K562 (cell line): ENCODE measurements around the gene INO80C. TPM values are rescaled to one million over a fixed set of nuclear protein-coding genes. Genes with fewer than 3 reads are reported as not detected.
A peak's percentile ranks its signal among the peaks of the same experiment; 100 is the strongest.

ENCODE experiments used
- DNMT1 ChIP-seq: fragments of 450-650 bp; IDR thresholded peaks from 2 replicates; pipeline ENCODE4 v1.6.1; 2016; ENCODE audit warnings: antibody characterized with exemption, mild to moderate bottlenecking
- E2F8 ChIP-seq: fragments of 450-650 bp; IDR thresholded peaks from 2 replicates; pipeline ENCODE4 v1.7.1; 2018; ENCODE audit warnings: mild to moderate bottlenecking, low read depth; ENCODE audit not compliant: partially characterized antibody
- ELK3 ChIP-seq: fragments of 450-650 bp; formaldehyde crosslinking; IDR thresholded peaks from 2 replicates; pipeline ENCODE4 v1.4.0; 2020; ENCODE audit warnings: mild to moderate bottlenecking
- GABPB1 ChIP-seq: sonication (generic); formaldehyde crosslinking; IDR thresholded peaks from 2 replicates; pipeline ENCODE4 v1.8.0; 2022; ENCODE audit warnings: mild to moderate bottlenecking, missing genetic modification reagents
- HDAC6 ChIP-seq: IDR thresholded peaks from 2 replicates; pipeline ENCODE4 v1.6.1; 2012; ENCODE audit warnings: low read depth, mild to moderate bottlenecking, control low read depth, inconsistent platforms, low read length, moderate library complexity
- HNRNPLL ChIP-seq: fragments of 200-400 bp; formaldehyde crosslinking; IDR thresholded peaks from 2 replicates; pipeline ENCODE4 v1.6.1; 2017; ENCODE audit warnings: low read length, low read depth, mild to moderate bottlenecking; ENCODE audit not compliant: poor library complexity, severe bottlenecking
- HOXB6 ChIP-seq: fragments of 250-450 bp; sonication (Bioruptor Pico); IDR thresholded peaks from 2 replicates; pipeline ENCODE4 v1.5.1; 2022; ENCODE audit warnings: mild to moderate bottlenecking, borderline replicate concordance
- KLF10 ChIP-seq: fragments of 250-450 bp; sonication (Bioruptor Pico); IDR thresholded peaks from 2 replicates; pipeline ENCODE4 v1.6.1; 2021; ENCODE audit warnings: matching md5 sums
- SAFB ChIP-seq: fragments of 200-400 bp; formaldehyde crosslinking; IDR thresholded peaks from 2 replicates; pipeline ENCODE4 v1.6.1; 2017; ENCODE audit warnings: low read depth, low read length, borderline replicate concordance
- SRSF7 ChIP-seq: fragments of 200-400 bp; formaldehyde crosslinking; optimal IDR thresholded peaks from 2 replicates; pipeline ENCODE3; 2017; ENCODE audit warnings: mild to moderate bottlenecking, low read depth, low read length
- USF1 ChIP-seq: sonication (generic); formaldehyde crosslinking; IDR thresholded peaks from 2 replicates; pipeline ENCODE4 v1.9.0; 2022; ENCODE audit warnings: mild to moderate bottlenecking, missing genetic modification reagents
- ZBTB33 ChIP-seq: sonication (generic); formaldehyde crosslinking; IDR thresholded peaks from 2 replicates; pipeline ENCODE4 v1.8.1; 2023; ENCODE audit warnings: mild to moderate bottlenecking, missing genetic modification reagents
- ZFP36 ChIP-seq: fragments of 150-350 bp; IDR thresholded peaks from 2 replicates; pipeline ENCODE4 v1.6.1; 2018; ENCODE audit warnings: low read length, low read depth; ENCODE audit not compliant: partially characterized antibody
- ZNF274 ChIP-seq: IDR thresholded peaks from 2 replicates; pipeline ENCODE4 v1.6.1; 2011; ENCODE audit warnings: low read depth, mild to moderate bottlenecking, low read length, moderate library complexity, borderline replicate concordance
- ZNF592 ChIP-seq: fragments of 450-650 bp; IDR thresholded peaks from 2 replicates; pipeline ENCODE4 v1.6.1; 2017; ENCODE audit warnings: antibody characterized with exemption, mild to moderate bottlenecking
- polyA plus RNA-seq, 8 experiments: library from polyadenylated mRNA; depleted of rRNA in 4 of 8; stranded (reverse) in 5 of 8; unstranded in 3 of 8; fragments of >200 nt; fragmentation: Nextera tagmentation in 2 of 8; fragmentation: Illumina TruSeq in 1 of 8; extraction: Ambion mirVana in 2 of 8; extraction: Trizol in 1 of 8; gene quantifications; 2 replicates each; pipeline versions ENCODE4 v1.2.1 to v1.2.3, GENCODE V29; 2011 to 2014; ENCODE audit warnings: inconsistent platforms in 1 of 8, missing spikeins in 1 of 8
- total RNA-seq, 7 experiments: library from RNA; depleted of rRNA in 6 of 7; stranded (reverse); fragments of >200 nt in 6 of 7; fragmentation: Illumina TruSeq in 2 of 7; extraction: Trizol in 2 of 7; gene quantifications; 2 replicates each; pipeline versions ENCODE4 v1.2.1 to v1.2.3, GENCODE V29; 2011 to 2021; ENCODE audit warnings: low replicate concordance in 1 of 7

Gene INO80C
- total and polyA plus RNA-seq, 9 of the 15 experiments (the other 6 are each of a cell fraction or from before 2014, with no cell fraction given), result 14.3 to 53.3 (median 46.6) TPM

GRCh38 chr18:35497370-35498197, at the start of gene INO80C (continued):
- TF ChIP-seq E2F8 (peak; percentile 90), ZNF592 (peak; percentile 87), KLF10 (no peak), HNRNPLL (peak; percentile 89), USF1 (CRISPR knock-in tag) (peak; percentile 73), ZBTB33 (CRISPR knock-in tag) (peak; percentile 88), DNMT1 (0 out of 2 replicates have a peak, but pooled peaks have one; percentile 75), HDAC6 (0 out of 2 replicates have a peak, but pooled peaks have one; percentile 25), HOXB6 (CRISPR knock-in tag) (no peak), ZNF274 (no peak), ELK3 (no peak; the same call in 1 of the 2 replicates), GABPB1 (CRISPR knock-in tag) (peak; percentile 86), ZFP36 (peak; percentile 43), SAFB (no peak), SRSF7 (no peak)
